Loucy (cell line): Measurements from ENCODE around the gene TSC22D4.

ENCODE experiments used
- H2AFZ ChIP-seq: fragments of 200-600 bp; sonication (generic); 2 replicates; pipeline ENCODE4 v1.6.0; 2016; ENCODE audit warnings: antibody characterized with exemption, mild to moderate bottlenecking, low read length, moderate library complexity
- H3F3A ChIP-seq: fragments of 200-600 bp; 2 replicates; pipeline ENCODE4 v1.6.0; 2016; ENCODE audit warnings: antibody characterized with exemption, low read depth, mild to moderate bottlenecking
- H3K27me3 ChIP-seq: fragments of 200-600 bp; sonication (generic); 2 replicates; pipeline ENCODE4 v1.6.1; 2014; ENCODE audit warnings: low read length, mild to moderate bottlenecking; ENCODE audit not compliant: insufficient read depth, poor library complexity, severe bottlenecking
- H3K36me3 ChIP-seq: fragments of 200-600 bp; sonication (generic); 2 replicates; pipeline ENCODE4 v1.6.1; 2016; ENCODE audit warnings: low read length; ENCODE audit not compliant: insufficient read depth
- H3K4me1 ChIP-seq: fragments of 200-600 bp; sonication (generic); 2 replicates; pipeline ENCODE4 v1.5.1; 2014; ENCODE audit warnings: low read length, mild to moderate bottlenecking; ENCODE audit not compliant: insufficient read depth, poor library complexity, severe bottlenecking
- H3K4me2 ChIP-seq: fragments of 200-600 bp; sonication (generic); 2 replicates; pipeline ENCODE4 v1.6.0; 2014; ENCODE audit warnings: antibody characterized with exemption, low read length, low read depth, mild to moderate bottlenecking; ENCODE audit not compliant: poor library complexity, severe bottlenecking
- H3K4me3 ChIP-seq: fragments of 200-600 bp; sonication (generic); 2 replicates; pipeline ENCODE4 v1.5.1; 2014; ENCODE audit warnings: low read length, mild to moderate bottlenecking, mixed read lengths; ENCODE audit not compliant: poor library complexity, severe bottlenecking
- H3K79me2 ChIP-seq: fragments of 200-600 bp; sonication (generic); 2 replicates; pipeline ENCODE4 v1.6.1; 2014; ENCODE audit warnings: low read length; ENCODE audit not compliant: insufficient read depth
- H3K9ac ChIP-seq: fragments of 200-600 bp; sonication (generic); 2 replicates; pipeline ENCODE4 v1.6.0; 2014; ENCODE audit warnings: mild to moderate bottlenecking, low read depth, low read length, moderate library complexity; ENCODE audit not compliant: poor library complexity, severe bottlenecking
- H3K9me2 ChIP-seq: fragments of 200-600 bp; sonication (generic); replicated peaks from 2 replicates; pipeline ENCODE4 v1.6.1; 2016; ENCODE audit warnings: low read depth, low read length, mixed read lengths
- H3K9me3 ChIP-seq: fragments of 200-600 bp; sonication (generic); 2 replicates; pipeline ENCODE4 v1.6.1; 2014; ENCODE audit warnings: mild to moderate bottlenecking, antibody characterized with exemption, low read length, low read depth; ENCODE audit not compliant: insufficient read depth
- H4K20me1 ChIP-seq: fragments of 200-600 bp; sonication (generic); 2 replicates; pipeline ENCODE4 v1.6.0; 2014; ENCODE audit warnings: antibody characterized with exemption, low read length, mild to moderate bottlenecking; ENCODE audit not compliant: insufficient read depth, poor library complexity, severe bottlenecking
- EZH2phosphoT487 ChIP-seq: fragments of 200-600 bp; IDR thresholded peaks from 2 replicates; pipeline ENCODE4 v1.6.1; 2018; ENCODE audit warnings: antibody characterized with exemption, mild to moderate bottlenecking, moderate library complexity, borderline replicate concordance
- TF ChIP-seq, protein P1 (sequence below): fragments of 200-600 bp; sonication (generic); conservative IDR thresholded peaks from 2 replicates; pipeline ENCODE4 v1.5.1; 2014; ENCODE audit warnings: mild to moderate bottlenecking, antibody characterized with exemption, low read length

TSC22D4 gene

DNA sequence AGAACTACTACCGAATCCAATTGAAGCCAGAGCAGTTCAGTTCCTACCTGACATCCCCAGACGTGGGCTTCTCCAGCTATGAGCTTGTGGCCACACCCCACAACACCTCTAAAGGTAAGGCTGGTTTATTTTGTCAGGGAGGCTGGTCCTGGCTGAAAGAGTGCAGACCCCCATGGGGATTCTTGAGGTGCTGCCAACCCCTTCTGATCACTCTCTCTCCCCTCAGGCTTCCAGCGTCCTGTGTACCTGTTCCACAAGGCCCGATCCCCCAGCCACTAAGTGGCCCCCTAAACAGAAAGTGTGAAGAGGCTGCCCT, 45.8 kb downstream of the TSC22D4 start:
- Histone ChIP-seq H3K27me3 (no peaks in the 10 kb centered on the region), H3F3A (0 out of 2 replicates have a peak, but pooled peaks cover 6% of the 10 kb centered on the region), H3K9me3 (no peaks in the 10 kb centered on the region), H2AFZ (no peak overlapping the region), H3K4me3 (peak overlapping the region; percentile 85), H3K4me2 (peak overlapping the region; percentile 83), H3K36me3 (peaks cover 33% of the 10 kb centered on the region; the same call in 1 of the 2 replicates), H3K9ac (peak overlapping the region; percentile 98), H3K4me1 (peaks cover 49% of the 10 kb centered on the region), H3K9me2 (no peaks in the 10 kb centered on the region), H3K79me2 (peaks cover 66% of the 10 kb centered on the region), H4K20me1 (peaks cover 54% of the 10 kb centered on the region)
- TF ChIP-seq EZH2phosphoT487 = no peak
- TF ChIP-seq, protein P1, sequence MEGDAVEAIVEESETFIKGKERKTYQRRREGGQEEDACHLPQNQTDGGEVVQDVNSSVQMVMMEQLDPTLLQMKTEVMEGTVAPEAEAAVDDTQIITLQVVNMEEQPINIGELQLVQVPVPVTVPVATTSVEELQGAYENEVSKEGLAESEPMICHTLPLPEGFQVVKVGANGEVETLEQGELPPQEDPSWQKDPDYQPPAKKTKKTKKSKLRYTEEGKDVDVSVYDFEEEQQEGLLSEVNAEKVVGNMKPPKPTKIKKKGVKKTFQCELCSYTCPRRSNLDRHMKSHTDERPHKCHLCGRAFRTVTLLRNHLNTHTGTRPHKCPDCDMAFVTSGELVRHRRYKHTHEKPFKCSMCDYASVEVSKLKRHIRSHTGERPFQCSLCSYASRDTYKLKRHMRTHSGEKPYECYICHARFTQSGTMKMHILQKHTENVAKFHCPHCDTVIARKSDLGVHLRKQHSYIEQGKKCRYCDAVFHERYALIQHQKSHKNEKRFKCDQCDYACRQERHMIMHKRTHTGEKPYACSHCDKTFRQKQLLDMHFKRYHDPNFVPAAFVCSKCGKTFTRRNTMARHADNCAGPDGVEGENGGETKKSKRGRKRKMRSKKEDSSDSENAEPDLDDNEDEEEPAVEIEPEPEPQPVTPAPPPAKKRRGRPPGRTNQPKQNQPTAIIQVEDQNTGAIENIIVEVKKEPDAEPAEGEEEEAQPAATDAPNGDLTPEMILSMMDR = no peak

DNA sequence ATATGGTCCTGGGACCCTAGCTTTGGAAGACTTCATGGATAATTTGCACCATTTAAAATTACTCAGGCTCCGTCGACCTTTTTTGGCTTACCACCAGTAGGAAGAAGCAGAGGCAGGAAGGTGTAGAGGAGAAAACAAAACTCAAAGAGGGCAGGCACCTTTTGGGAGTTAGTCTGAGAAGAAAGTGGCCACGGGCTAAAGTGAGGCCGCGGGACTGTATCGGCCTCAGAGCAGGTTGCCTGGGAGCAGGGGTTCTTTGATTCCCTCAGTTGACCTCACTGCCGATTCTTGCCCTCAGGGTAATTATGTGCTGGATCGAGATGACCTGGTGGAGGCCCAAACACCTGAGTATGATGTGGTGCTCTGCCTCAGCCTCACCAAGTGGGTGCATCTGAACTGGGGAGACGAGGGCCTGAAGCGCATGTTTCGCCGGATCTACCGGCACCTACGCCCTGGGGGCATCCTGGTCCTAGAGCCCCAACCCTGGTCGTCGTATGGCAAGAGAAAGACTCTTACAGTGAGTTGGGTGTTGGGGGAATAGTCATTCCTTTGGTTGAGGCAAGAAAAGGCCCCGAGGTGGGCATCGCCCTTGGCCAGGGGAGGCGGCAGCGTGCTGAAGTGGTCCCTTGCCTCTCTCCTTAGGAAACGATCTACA, 46.3 kb downstream of the TSC22D4 start:
- H3K4me1 ChIP-seq = peaks cover 53% of the 10 kb centered on the region
- H3K79me2 ChIP-seq = peaks cover 66% of the 10 kb centered on the region
- H3K27me3 ChIP-seq = no peaks in the 10 kb centered on the region
- 0 out of 2 replicates have a peak, but pooled peaks cover 6% of the 10 kb centered on the region for H3F3A ChIP-seq
- no peaks in the 10 kb centered on the region for H3K9me3 ChIP-seq
- peak overlapping the region; percentile 85 for H3K4me3 ChIP-seq
- H2AFZ ChIP-seq = no peak overlapping the region
- TF ChIP-seq, protein P1 = no peak
- no peak for TF ChIP-seq EZH2phosphoT487
- H4K20me1 ChIP-seq = peaks cover 54% of the 10 kb centered on the region
- H3K9ac ChIP-seq = peak overlapping the region; percentile 98
- H3K4me2 ChIP-seq = peak overlapping the region; percentile 83
- H3K36me3 ChIP-seq = peaks cover 33% of the 10 kb centered on the region; the same call in 1 of the 2 replicates
- no peaks in the 10 kb centered on the region for H3K9me2 ChIP-seq

DNA sequence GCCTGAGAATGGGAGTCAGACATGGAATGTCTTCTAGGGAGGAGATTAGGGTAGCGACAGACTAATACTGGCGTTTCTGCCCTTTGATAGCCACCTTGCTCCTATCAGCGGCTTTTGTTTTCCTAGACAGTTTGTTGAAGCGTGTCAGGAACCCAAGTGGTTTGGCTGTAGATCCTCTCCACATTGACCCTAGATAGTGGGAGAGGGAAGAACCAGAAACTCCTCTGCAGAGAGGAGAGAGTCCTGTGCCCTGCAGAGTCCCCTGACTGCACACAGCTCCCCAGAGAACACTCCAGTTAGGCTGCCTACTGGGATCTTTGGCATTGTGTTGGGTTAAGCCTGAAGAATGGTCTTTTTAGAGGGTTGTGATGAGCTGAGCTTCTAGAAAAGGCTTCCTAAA, 47.0 kb downstream of the TSC22D4 start:
- H3K36me3 ChIP-seq = peaks cover 33% of the 10 kb centered on the region; the same call in 1 of the 2 replicates
- H3K79me2 ChIP-seq = peaks cover 66% of the 10 kb centered on the region
- peaks cover 54% of the 10 kb centered on the region for H3K4me1 ChIP-seq
- TF ChIP-seq, protein P1 = no peak
- no peak for TF ChIP-seq EZH2phosphoT487
- H2AFZ ChIP-seq = no peak overlapping the region
- peak overlapping the region; percentile 85 for H3K4me3 ChIP-seq
- no peaks in the 10 kb centered on the region for H3K27me3 ChIP-seq
- peak overlapping the region; percentile 98 for H3K9ac ChIP-seq
- H3K4me2 ChIP-seq = peak overlapping the region; percentile 83
- H4K20me1 ChIP-seq = peaks cover 54% of the 10 kb centered on the region
- H3K9me3 ChIP-seq = no peaks in the 10 kb centered on the region
- H3K9me2 ChIP-seq = no peaks in the 10 kb centered on the region
- 0 out of 2 replicates have a peak, but pooled peaks cover 6% of the 10 kb centered on the region for H3F3A ChIP-seq
